Karpas-422 (cell line): ENCODE measurements around the gene TYW1. TPM values are rescaled to one million over a fixed set of nuclear protein-coding genes. Genes with fewer than 3 reads are reported as not detected.
"Not testable (repeated sequence)": the region's sequence is repeated elsewhere in the genome, so short reads cannot be mapped to it uniquely, and the experiment has no call there.

Source experiments
- DNase-seq: peaks from one replicate; pipeline ENCODE4 v3.0.0-alpha.2; 2015
- H2AFZ ChIP-seq: fragments of 200-600 bp; sonication (generic); 2 replicates; pipeline ENCODE4 v1.6.1; 2014; ENCODE audit warnings: antibody characterized with exemption, low read length, mixed read lengths
- H3K27ac ChIP-seq: fragments of 200-600 bp; sonication (generic); 2 replicates; pipeline ENCODE4 v1.5.1; 2014; ENCODE audit warnings: mild to moderate bottlenecking, low read length, moderate library complexity
- H3K27me3 ChIP-seq: fragments of 200-600 bp; sonication (generic); 2 replicates; pipeline ENCODE4 v1.6.1; 2014; ENCODE audit warnings: low read length, mixed read lengths
- H3K36me3 ChIP-seq: fragments of 200-600 bp; sonication (generic); 2 replicates; pipeline ENCODE4 v1.6.1; 2014; ENCODE audit warnings: low read length, mixed read lengths; ENCODE audit not compliant: insufficient read depth
- H3K4me1 ChIP-seq: fragments of 200-600 bp; sonication (generic); 2 replicates; pipeline ENCODE4 v1.6.1; 2014; ENCODE audit warnings: mild to moderate bottlenecking, low read length, mixed read lengths
- H3K4me2 ChIP-seq: fragments of 200-600 bp; sonication (generic); 2 replicates; pipeline ENCODE4 v1.6.1; 2014; ENCODE audit warnings: low read length, low read depth, mild to moderate bottlenecking; ENCODE audit not compliant: poor library complexity, severe bottlenecking
- H3K4me3 ChIP-seq: fragments of 200-600 bp; sonication (generic); 2 replicates; pipeline ENCODE4 v1.5.1; 2014; ENCODE audit warnings: mild to moderate bottlenecking, antibody characterized with exemption, low read length, mixed read lengths
- H3K79me2 ChIP-seq: fragments of 200-600 bp; sonication (generic); 2 replicates; pipeline ENCODE4 v1.6.1; 2014; ENCODE audit warnings: mild to moderate bottlenecking, low read length, mixed read lengths
- H3K9ac ChIP-seq: fragments of 200-600 bp; sonication (generic); 2 replicates; pipeline ENCODE4 v1.6.0; 2014; ENCODE audit warnings: low read length
- H3K9me2 ChIP-seq: fragments of 200-600 bp; sonication (generic), shearing (Covaris generic); replicated peaks from 2 replicates; pipeline ENCODE4 v1.6.0; 2014; ENCODE audit warnings: mild to moderate bottlenecking, low read length, moderate library complexity; ENCODE audit not compliant: insufficient read depth
- H3K9me3 ChIP-seq: fragments of 300-700, 200-600 bp; sonication (generic); 2 replicates; pipeline ENCODE4 v1.6.1; 2014; ENCODE audit warnings: low read length, mixed read lengths
- H4K20me1 ChIP-seq: fragments of 200-600 bp; sonication (generic); 2 replicates; pipeline ENCODE4 v1.6.1; 2014; ENCODE audit warnings: mild to moderate bottlenecking, antibody characterized with exemption, low read length, low read depth; ENCODE audit not compliant: insufficient read depth
- small RNA-seq: library from RNA; depleted of rRNA; stranded (forward); fragments of <200 nt; gene quantifications from one replicate; pipeline ENCODE3, GENCODE V24; 2014
- total RNA-seq: library from RNA; depleted of rRNA; stranded (reverse); fragments of >200 nt; shearing (Covaris generic); gene quantifications from 2 replicates; pipeline ENCODE4 v1.2.3, GENCODE V29; 2014; ENCODE audit warnings: low replicate concordance; rRNA removed

The TYW1 gene
- total RNA-seq, 1 experiment from 2014 or later: 21.5 TPM

- not testable (repeated sequence) for H3K36me3 ChIP-seq, H4K20me1 ChIP-seq, H3K9me2 ChIP-seq, H3K4me2 ChIP-seq, H3K4me1 ChIP-seq, H3K27me3 ChIP-seq, H3K4me3 ChIP-seq, DNase-seq, H2AFZ ChIP-seq, H3K9ac ChIP-seq, H3K27ac ChIP-seq, H3K79me2 ChIP-seq, H3K9me3 ChIP-seq
Observed at GRCh38 chr7:67257779-67258178, 261.1 kb downstream of the TYW1 start.

GRCh38 chr7:67259363-67259762 lies 262.7 kb downstream of the TYW1 start:
- not testable (repeated sequence) for H2AFZ ChIP-seq, H3K4me1 ChIP-seq, H3K9me2 ChIP-seq, H3K36me3 ChIP-seq, H3K4me3 ChIP-seq, H3K27ac ChIP-seq, H3K4me2 ChIP-seq, DNase-seq, H3K9ac ChIP-seq, H3K9me3 ChIP-seq, H4K20me1 ChIP-seq, H3K27me3 ChIP-seq, H3K79me2 ChIP-seq

GRCh38 chr7:67260166-67260586 lies 263.5 kb downstream of the TYW1 start:
- not testable (repeated sequence) for DNase-seq, H3K27ac ChIP-seq, H3K79me2 ChIP-seq, H3K4me3 ChIP-seq, H4K20me1 ChIP-seq, H3K9ac ChIP-seq, H2AFZ ChIP-seq, H3K9me2 ChIP-seq, H3K27me3 ChIP-seq, H3K9me3 ChIP-seq, H3K4me2 ChIP-seq, H3K36me3 ChIP-seq, H3K4me1 ChIP-seq

GRCh38 chr7:67264000-67264399 lies 267.4 kb downstream of the TYW1 start:
- not testable (repeated sequence) for H2AFZ ChIP-seq, H3K9ac ChIP-seq, H3K79me2 ChIP-seq, H3K27ac ChIP-seq, H3K9me3 ChIP-seq, H3K4me2 ChIP-seq, H3K4me3 ChIP-seq, H3K27me3 ChIP-seq, H4K20me1 ChIP-seq, DNase-seq, H3K36me3 ChIP-seq, H3K9me2 ChIP-seq, H3K4me1 ChIP-seq

GRCh38 chr7:67266070-67266469 lies 269.4 kb downstream of the TYW1 start:
- H3K9me3 ChIP-seq, H4K20me1 ChIP-seq, H2AFZ ChIP-seq, DNase-seq, H3K27ac ChIP-seq, H3K4me1 ChIP-seq, H3K9ac ChIP-seq, H3K36me3 ChIP-seq, H3K27me3 ChIP-seq, H3K4me3 ChIP-seq, H3K9me2 ChIP-seq, H3K4me2 ChIP-seq, H3K79me2 ChIP-seq: not testable (repeated sequence)

- H3K9ac ChIP-seq: no peak overlapping the region
- no peaks in the 10 kb centered on the region for H3K9me2 ChIP-seq
Observed at GRCh38 chr7:67267914-67268313, 271.3 kb downstream of the TYW1 start.

GRCh38 chr7:67269916-67270315 lies 273.3 kb downstream of the TYW1 start:
- not testable (repeated sequence) for H3K4me3 ChIP-seq, H3K4me2 ChIP-seq

More at GRCh38 chr7:67267914-67268313, 271.3 kb downstream of the TYW1 start:
- Histone ChIP-seq H4K20me1 (no peaks in the 10 kb centered on the region), H3K4me3 (no peak overlapping the region), H3K4me1 (no peaks in the 10 kb centered on the region), H3K27me3 (no peaks in the 10 kb centered on the region), H3K9me3 (no peaks in the 10 kb centered on the region), H3K79me2 (no peaks in the 10 kb centered on the region), H3K27ac (no peak overlapping the region), H3K4me2 (no peak overlapping the region), H2AFZ (no peak overlapping the region), H3K36me3 (no peaks in the 10 kb centered on the region)
- no peak for DNase-seq

More at GRCh38 chr7:67269916-67270315, 273.3 kb downstream of the TYW1 start:
- H3K9ac ChIP-seq, H2AFZ ChIP-seq, H3K79me2 ChIP-seq, DNase-seq, H4K20me1 ChIP-seq, H3K4me1 ChIP-seq, H3K27me3 ChIP-seq, H3K27ac ChIP-seq, H3K9me2 ChIP-seq, H3K9me3 ChIP-seq, H3K36me3 ChIP-seq: not testable (repeated sequence)

Small RNAs within 50 kb of the gene (small RNA-seq; reads per million reads assigned to genes)
- 0.12 reads per million for gene AC073089.1
- not detected for gene MIR4650-1
- gene RN7SL43P: not detected

Other genes with a start within 250 kb of the TYW1 start
- 97.5 and 126 TPM in 2 replicates for gene TMEM248, start 75.6 kb upstream of the TYW1 start, total RNA-seq
- gene SBDS, start 1.2 kb upstream of the TYW1 start, total RNA-seq: 15.0 and 17.5 TPM in 2 replicates